Stomach (tissue), 9 donors: ENCODE data around the gene EIF2A. TPM values are rescaled to one million over a fixed set of nuclear protein-coding genes. Genes with fewer than 3 reads are reported as not detected.
A peak's percentile ranks its signal among the peaks of the same experiment; 100 is the strongest.

Source experiments
- DNase-seq, 2 donors: peaks; one replicate each; pipeline versions ENCODE4 v3.0.0 to v3.0.0-alpha.2; 2013 to 2019
- H3K27ac ChIP-seq, 5 donors: fragments of 200-600 bp in 4 of 5; sonication (generic) in 4 of 5; one replicate each; pipeline ENCODE4 v1.5.1; 2013 to 2019; ENCODE audit warnings: mild to moderate bottlenecking in 1 of 5, moderate library complexity in 1 of 5
- H3K27me3 ChIP-seq, 3 donors: fragments of 200-600 bp; sonication (generic); one replicate each; pipeline ENCODE4 v1.5.1; 2017 to 2019; ENCODE audit warnings: mixed run types in 1 of 3
- H3K36me3 ChIP-seq, 4 donors: fragments of 200-600 bp; sonication (generic); 1 replicate in 3 of 4; 2 replicates in 1 of 4; pipeline ENCODE4 v1.5.1; 2016 to 2019
- H3K4me1 ChIP-seq, 4 donors: fragments of 200-600 bp; sonication (generic); one replicate each; pipeline ENCODE4 v1.5.1; 2016 to 2019
- H3K4me3 ChIP-seq, 4 donors: fragments of 200-600 bp; sonication (generic) in 3 of 4; one replicate each; pipeline ENCODE4 v1.5.1; 2016 to 2019; ENCODE audit warnings: mild to moderate bottlenecking in 1 of 4
- H3K9me3 ChIP-seq, 4 donors: fragments of 200-600 bp; sonication (generic); one replicate each; pipeline ENCODE4 v1.5.1; 2016 to 2019
- CTCF ChIP-seq, 7 experiments: fragments of 450-650 bp in 4 of 7; fragments of 200-600 bp in 3 of 7; sonication (generic) in 3 of 7; IDR thresholded peaks; one replicate each; pipeline ENCODE4 v1.5.1; 2016 to 2019; ENCODE audit warnings: antibody characterized with exemption in 7 of 7, control low read depth in 2 of 7, mild to moderate bottlenecking in 1 of 7
- EP300 ChIP-seq: sonication (generic); formaldehyde crosslinking; IDR thresholded peaks from one replicate; pipeline ENCODE4 v1.6.1; 2017; ENCODE audit warnings: antibody characterized with exemption
- POLR2A ChIP-seq, 4 donors: fragments of 450-650 bp; IDR thresholded peaks; one replicate each; pipeline ENCODE4 v1.6.1; 2016; ENCODE audit warnings: antibody characterized with exemption in 4 of 4, control low read depth in 2 of 4, mild to moderate bottlenecking in 1 of 4, moderate library complexity in 1 of 4
- POLR2AphosphoS5 ChIP-seq, 3 donors: sonication (generic); formaldehyde crosslinking; IDR thresholded peaks; one replicate each; pipeline ENCODE4 v1.6.1; 2016; ENCODE audit warnings: antibody characterized with exemption in 3 of 3
- WGBS, 5 donors: extraction: QIAGEN DNeasy Blood & Tissue Kit in 3 of 5; methylation state at CpG; one replicate each; pipeline versions ENCODE4 v1.1.5 to v1.1.7; 2013 to 2018; 5-methylcytosine and 5-hydroxymethylcytosine counted together
- intact Hi-C: fragments of 100-400 bp; cut with DNase I; formaldehyde crosslinking; loops from one replicate; pipeline ENCODE4 v1.15.1; 2023; ENCODE audit warnings: low total_unique reads
- polyA plus RNA-seq, 3 donors: library from polyadenylated mRNA; stranded (reverse); fragments of 200-250 nt; gene quantifications; one replicate each; pipeline ENCODE4 v1.2.3, GENCODE V29; 2013
- total RNA-seq, 5 donors: library from RNA; depleted of rRNA; stranded (reverse); fragments of >200 nt; gene quantifications; one replicate each; pipeline versions ENCODE4 v1.1.0 to v1.2.3, GENCODE V29; 2014 to 2016
- donor health status: healthy with polysubstance abuse.
- donor health status: Bipolar disorder and iron deficiency.
- donor health status: healthy.

EIF2A gene
- total and polyA plus RNA-seq, 8 donors = 21.4 to 690 (median 124) TPM

DNA sequence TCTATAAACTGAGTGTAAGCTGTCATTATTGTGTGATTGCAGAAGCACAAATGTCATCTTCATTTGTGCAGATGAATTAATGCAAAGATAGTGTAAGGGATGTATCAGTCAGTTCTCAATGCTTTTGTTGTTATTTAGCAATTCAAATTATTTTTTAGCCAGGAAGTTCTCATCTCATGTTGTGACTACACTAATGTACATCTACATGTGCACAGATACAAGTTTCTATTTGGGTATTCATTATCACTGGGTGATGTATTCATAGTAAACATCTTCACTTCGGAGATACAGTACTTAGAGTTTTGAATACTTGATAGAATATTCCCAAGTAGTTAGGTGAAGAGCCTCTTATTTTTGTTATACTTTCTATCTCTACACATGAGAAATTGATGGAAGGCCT, 11.1 kb downstream of the EIF2A start:
- Histone ChIP-seq H3K27me3 (no peaks in the 10 kb centered on the region), H3K9me3 (no peaks in the 10 kb centered on the region), H3K4me3 (no peak overlapping the region), H3K4me1 (peaks cover 0 to 43% (median 12%) of the 10 kb centered on the region in 4 donors), H3K36me3 (peaks cover 14 to 66% (median 53%) of the 10 kb centered on the region in 4 donors), H3K27ac (no peak overlapping the region)
- 50 to 76% (median 68%) methylated on average over 1 of the region's 1 CpG for WGBS, 5 donors
- no peak for DNase-seq
- intact Hi-C loops = no loop called here
- TF ChIP-seq EP300 = no peak

DNA sequence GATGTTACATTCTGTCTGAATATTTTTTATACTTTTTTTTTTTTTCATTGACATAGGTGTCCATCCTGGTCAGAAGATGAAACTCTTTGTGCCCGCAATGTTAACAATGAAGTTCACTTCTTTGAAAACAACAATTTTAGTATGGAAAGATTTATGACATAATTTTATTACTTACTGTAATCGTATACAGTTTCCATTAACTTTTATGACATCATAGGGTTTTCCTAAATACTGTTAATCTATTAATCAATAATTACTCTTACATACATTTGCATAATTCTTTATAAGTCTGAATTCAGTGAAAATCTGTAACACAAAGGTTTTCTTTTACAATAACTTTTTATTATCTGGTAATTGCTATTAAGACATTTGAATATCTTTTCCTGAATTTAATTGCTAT, 17.7 kb downstream of the EIF2A start:
- peaks cover 7 to 76% (median 70%) of the 10 kb centered on the region in 4 donors for H3K36me3 ChIP-seq
- no peaks in the 10 kb centered on the region for H3K27me3 ChIP-seq
- DNase-seq = no peak
- TF ChIP-seq POLR2AphosphoS5 (IDR thresholded peaks at IDR 0.05) (no peak), EP300 (no peak), CTCF (IDR thresholded peaks at IDR 0.05) (no peak), POLR2A (IDR thresholded peaks at IDR 0.05) (no peak)
- WGBS, 5 donors = 77 to 96% (median 82%) methylated on average over 2 of the region's 2 CpGs
- no peak overlapping the region for H3K27ac ChIP-seq
- no peaks in the 10 kb centered on the region for H3K9me3 ChIP-seq
- intact Hi-C loops = no loop called here
- H3K4me3 ChIP-seq = no peak overlapping the region
- peaks cover 0 to 11% (median 4%) of the 10 kb centered on the region in 4 donors for H3K4me1 ChIP-seq

GRCh38 chr3:150567328-150567727, 20.7 kb downstream of the EIF2A start:
- Histone ChIP-seq H3K4me3 (no peak overlapping the region), H3K36me3 (peaks cover 7 to 100% (median 91%) of the 10 kb centered on the region in 4 donors), H3K4me1 (no peaks in the 10 kb centered on the region), H3K27me3 (no peaks in the 10 kb centered on the region), H3K27ac (no peak overlapping the region), H3K9me3 (no peaks in the 10 kb centered on the region)
- TF ChIP-seq CTCF (IDR thresholded peaks at IDR 0.05) = no peak
- TF ChIP-seq EP300 = no peak
- TF ChIP-seq POLR2AphosphoS5 (IDR thresholded peaks at IDR 0.05) = no peak
- no peak for TF ChIP-seq POLR2A (IDR thresholded peaks at IDR 0.05)
- intact Hi-C loops = no loop called here
- WGBS, 5 donors = 86 to 97% (median 96%) methylated on average over 1 of the region's 1 CpG
- DNase-seq = no peak

DNA sequence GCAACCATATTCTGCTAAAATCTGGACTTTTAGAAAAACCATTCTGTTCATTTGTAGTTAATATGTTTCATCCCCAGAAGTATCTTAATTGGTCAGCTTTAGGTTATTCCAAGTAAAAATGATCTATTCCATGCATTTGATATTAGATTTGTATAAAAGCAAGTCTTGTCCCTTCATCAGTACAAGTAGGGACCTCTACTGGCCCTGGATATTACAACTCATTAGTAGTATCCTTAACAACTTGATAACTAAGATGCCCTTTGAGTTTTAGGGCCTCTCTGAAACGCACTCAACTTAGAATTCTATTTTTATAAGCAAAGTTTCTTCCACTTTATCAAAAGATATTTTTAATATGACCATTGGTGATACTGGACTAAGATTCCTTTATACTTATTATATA, 31.3 kb downstream of the EIF2A start:
- no peaks in the 10 kb centered on the region for H3K9me3 ChIP-seq
- H3K27me3 ChIP-seq = no peaks in the 10 kb centered on the region
- peaks cover 15 to 84% (median 78%) of the 10 kb centered on the region in 4 donors for H3K36me3 ChIP-seq
- TF ChIP-seq POLR2AphosphoS5 (IDR thresholded peaks at IDR 0.05) = no peak
- TF ChIP-seq EP300 = no peak
- TF ChIP-seq POLR2A (IDR thresholded peaks at IDR 0.05) = no peak
- no peak for TF ChIP-seq CTCF (IDR thresholded peaks at IDR 0.05)
- no peak overlapping the region for H3K27ac ChIP-seq
- no peak overlapping the region for H3K4me3 ChIP-seq
- 44 to 73% (median 51%) methylated on average over 1 of the region's 1 CpG for WGBS, 5 donors
- intact Hi-C loops = no loop called here
- peaks cover 0 to 24% (median 13%) of the 10 kb centered on the region in 4 donors for H3K4me1 ChIP-seq
- DNase-seq = no peak

DNA sequence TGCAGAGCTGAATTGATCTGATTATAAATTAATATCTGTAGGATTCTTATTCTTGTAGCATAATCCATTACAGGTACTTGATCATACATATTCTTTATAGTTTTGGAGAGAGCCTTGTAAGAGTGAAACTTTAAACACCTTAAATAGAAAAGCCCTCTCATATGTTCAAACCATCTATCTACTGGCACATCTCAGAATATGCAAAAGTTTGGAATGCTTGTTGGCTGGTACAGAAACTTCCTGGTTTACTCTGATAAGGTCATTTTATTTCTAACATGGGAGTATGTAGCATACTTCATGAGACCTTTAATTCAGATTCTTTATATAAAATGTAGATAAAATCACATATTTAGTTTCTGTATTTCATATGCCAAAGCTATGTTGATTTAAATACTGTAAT, 34.6 kb downstream of the EIF2A start:
- Histone ChIP-seq H3K4me1 (peaks cover 0 to 26% (median 9%) of the 10 kb centered on the region in 4 donors), H3K27ac (peak overlapping the region in 1 of 5 donors; percentile 33), H3K9me3 (no peaks in the 10 kb centered on the region), H3K27me3 (no peaks in the 10 kb centered on the region), H3K36me3 (peaks cover 16 to 87% (median 80%) of the 10 kb centered on the region in 4 donors), H3K4me3 (no peak overlapping the region)
- TF ChIP-seq POLR2AphosphoS5 (IDR thresholded peaks at IDR 0.05) (no peak), CTCF (IDR thresholded peaks at IDR 0.05) (no peak), EP300 (no peak), POLR2A (IDR thresholded peaks at IDR 0.05) (no peak)
- no peak for DNase-seq
- intact Hi-C loops = no loop called here
